H9 (cell line): ENCODE results near the gene ABCA4. TPM values are rescaled to one million over a fixed set of nuclear protein-coding genes. Genes with fewer than 3 reads are reported as not detected.

Experiments
- DNase-seq: peaks from one replicate; pipeline ENCODE4 v3.0.0-alpha.2; 2017
- H2AFZ ChIP-seq: one replicate; pipeline ENCODE4 v1.6.1; 2013; ENCODE audit warnings: mild to moderate bottlenecking, low read length, control low read depth, moderate library complexity
- H2AK5ac ChIP-seq: 2 replicates; pipeline ENCODE4 v1.6.1; 2013; ENCODE audit warnings: low read length, control low read depth, mixed read lengths; ENCODE audit not compliant: insufficient read length
- H2BK120ac ChIP-seq: one replicate; pipeline ENCODE4 v1.6.1; 2013; ENCODE audit warnings: low read depth, mild to moderate bottlenecking, low read length, control low read depth, inconsistent platforms; ENCODE audit not compliant: poor library complexity, severe bottlenecking
- H2BK12ac ChIP-seq: 2 replicates; pipeline ENCODE4 v1.6.1; 2013; ENCODE audit warnings: low read length, control low read depth, mixed read lengths, low read depth; ENCODE audit not compliant: insufficient read length
- H2BK15ac ChIP-seq: 2 replicates; pipeline ENCODE4 v1.6.1; 2013; ENCODE audit warnings: low read depth, low read length, control low read depth
- H2BK20ac ChIP-seq: one replicate; pipeline ENCODE4 v1.6.1; 2013; ENCODE audit warnings: low read depth, mild to moderate bottlenecking, low read length, control low read depth, inconsistent platforms; ENCODE audit not compliant: poor library complexity, severe bottlenecking
- H2BK5ac ChIP-seq: 2 replicates; pipeline ENCODE4 v1.6.1; 2013; ENCODE audit warnings: low read length, control low read depth, mixed read lengths; ENCODE audit not compliant: insufficient read length
- H3K14ac ChIP-seq: 2 replicates; pipeline ENCODE4 v1.6.1; 2013; ENCODE audit warnings: low read length, control low read depth; ENCODE audit not compliant: insufficient read depth
- H3K18ac ChIP-seq: 2 replicates; pipeline ENCODE4 v1.6.1; 2013; ENCODE audit warnings: low read depth, mild to moderate bottlenecking, mixed read lengths, low read length, control low read depth; ENCODE audit not compliant: insufficient read length
- H3K23ac ChIP-seq: 2 replicates; pipeline ENCODE4 v1.6.1; 2013; ENCODE audit warnings: low read length, control low read depth, mixed read lengths, low read depth; ENCODE audit not compliant: insufficient read length
- H3K23me2 ChIP-seq: 2 replicates; pipeline ENCODE4 v1.6.1; 2013; ENCODE audit warnings: low read depth, mild to moderate bottlenecking, mixed read lengths, low read length, control low read depth; ENCODE audit not compliant: insufficient read length, poor library complexity, severe bottlenecking
- H3K27ac ChIP-seq: 2 replicates; pipeline ENCODE4 v1.5.1; 2013; ENCODE audit warnings: low read length, control low read depth, mixed read lengths, low read depth; ENCODE audit not compliant: insufficient read length
- H3K27me3 ChIP-seq: 2 replicates; pipeline ENCODE4 v1.6.1; 2013; ENCODE audit warnings: low read length, control low read depth, inconsistent platforms; ENCODE audit not compliant: insufficient read depth
- H3K4ac ChIP-seq: 2 replicates; pipeline ENCODE4 v1.6.1; 2013; ENCODE audit warnings: low read depth, mild to moderate bottlenecking, control low read depth, inconsistent platforms, low read length, moderate library complexity
- H3K4me1 ChIP-seq: 2 replicates; pipeline ENCODE4 v1.6.1; 2013; ENCODE audit warnings: low read length, control low read depth, inconsistent platforms; ENCODE audit not compliant: insufficient read depth
- H3K4me2 ChIP-seq: 2 replicates; pipeline ENCODE4 v1.6.1; 2013; ENCODE audit warnings: low read length, control low read depth, mixed read lengths; ENCODE audit not compliant: insufficient read length, insufficient read depth
- H3K56ac ChIP-seq: 2 replicates; pipeline ENCODE4 v1.6.1; 2013; ENCODE audit warnings: low read depth, mild to moderate bottlenecking, mixed read lengths, low read length, control low read depth; ENCODE audit not compliant: insufficient read length
- H3K79me1 ChIP-seq: 2 replicates; pipeline ENCODE4 v1.6.1; 2013; ENCODE audit warnings: low read depth, mild to moderate bottlenecking, moderate library complexity, low read length, control low read depth, inconsistent platforms; ENCODE audit not compliant: insufficient read depth, poor library complexity, severe bottlenecking
- H3K79me2 ChIP-seq: 2 replicates; pipeline ENCODE4 v1.6.1; 2013; ENCODE audit warnings: low read length, control low read depth, inconsistent platforms; ENCODE audit not compliant: insufficient read depth
- H3K9ac ChIP-seq: 2 replicates; pipeline ENCODE4 v1.6.1; 2013; ENCODE audit warnings: low read length, control low read depth, mixed read lengths; ENCODE audit not compliant: insufficient read length; ENCODE audit errors: extremely low read depth
- H3K9me3 ChIP-seq: one replicate; pipeline ENCODE4 v1.6.1; 2013; ENCODE audit warnings: low read depth, low read length, inconsistent platforms; ENCODE audit not compliant: control insufficient read depth
- H3T11ph ChIP-seq: one replicate; pipeline ENCODE4 v1.6.1; 2013; ENCODE audit warnings: mild to moderate bottlenecking, low read length, control low read depth, inconsistent platforms
- H4K20me1 ChIP-seq: one replicate; pipeline ENCODE4 v1.6.1; 2013; ENCODE audit not compliant: control insufficient read depth, insufficient read length, insufficient read depth
- H4K5ac ChIP-seq: 2 replicates; pipeline ENCODE4 v1.6.1; 2013; ENCODE audit warnings: low read depth, mild to moderate bottlenecking, mixed read lengths, low read length, control low read depth; ENCODE audit not compliant: insufficient read length
- H4K8ac ChIP-seq: replicated peaks from 2 replicates; pipeline ENCODE4 v1.6.1; 2013; ENCODE audit warnings: low read length, control low read depth, mixed read lengths, low read depth; ENCODE audit not compliant: insufficient read length
- H4K91ac ChIP-seq: 2 replicates; pipeline ENCODE4 v1.6.1; 2013; ENCODE audit warnings: low read depth, mild to moderate bottlenecking, moderate library complexity, mixed read lengths, low read length, control low read depth; ENCODE audit not compliant: insufficient read length
- H3K27ac Mint-ChIP-seq, 3 experiments: 2 replicates in 2 of 3; 3 replicates in 1 of 3; pipeline ENCODE4 v1.8.0; 2020 to 2021; ENCODE audit warnings: mixed read lengths in 3 of 3, mild to moderate bottlenecking in 1 of 3, moderate library complexity in 1 of 3
- H3K27me3 Mint-ChIP-seq: 2 replicates; pipeline ENCODE4 v1.8.0; 2021; ENCODE audit warnings: low read depth, mild to moderate bottlenecking, moderate library complexity, mixed read lengths
- H3K36me3 Mint-ChIP-seq, 3 experiments: 2 replicates in 2 of 3; 3 replicates in 1 of 3; pipeline ENCODE4 v1.8.0; 2020 to 2021; ENCODE audit warnings: low read depth in 3 of 3, mixed read lengths in 3 of 3; ENCODE audit not compliant: insufficient read depth in 1 of 3
- H3K4me1 Mint-ChIP-seq, 2 experiments: 2 replicates each; pipeline ENCODE4 v1.8.0; 2020; ENCODE audit warnings: mixed read lengths in 2 of 2
- H3K4me3 Mint-ChIP-seq, 2 experiments: 2 replicates in 1 of 2; 3 replicates in 1 of 2; pipeline ENCODE4 v1.8.0; 2020 to 2021; ENCODE audit warnings: mild to moderate bottlenecking in 2 of 2, mixed read lengths in 2 of 2, moderate library complexity in 1 of 2
- H3K9me3 Mint-ChIP-seq, 2 experiments: 2 replicates in 1 of 2; 3 replicates in 1 of 2; pipeline ENCODE4 v1.8.0; 2020; ENCODE audit warnings: mild to moderate bottlenecking in 2 of 2, mixed read lengths in 2 of 2, moderate library complexity in 1 of 2
- CTCF ChIP-seq: fragments of 200-600 bp; sonication (generic); conservative IDR thresholded peaks from 3 replicates; pipeline ENCODE4 v1.8.0; 2021; ENCODE audit warnings: antibody characterized with exemption, mild to moderate bottlenecking
- WGBS: extraction: QIAGEN DNeasy Blood & Tissue Kit; methylation state at CpG from one replicate; pipeline ENCODE4 v1.1.7; 2013; ENCODE audit warnings: missing lambda C conversion rate, low lambda C conversion rate, mixed read lengths; ENCODE audit not compliant: insufficient read length; ENCODE audit errors: extremely low coverage; 5-methylcytosine and 5-hydroxymethylcytosine counted together
- total RNA-seq: library from RNA; stranded (reverse); gene quantifications from 2 replicates; pipeline ENCODE4 v1.2.1, GENCODE V29; 2021

The ABCA4 gene
- total RNA-seq, 1 experiment from 2014 or later, result not detected

DNA sequence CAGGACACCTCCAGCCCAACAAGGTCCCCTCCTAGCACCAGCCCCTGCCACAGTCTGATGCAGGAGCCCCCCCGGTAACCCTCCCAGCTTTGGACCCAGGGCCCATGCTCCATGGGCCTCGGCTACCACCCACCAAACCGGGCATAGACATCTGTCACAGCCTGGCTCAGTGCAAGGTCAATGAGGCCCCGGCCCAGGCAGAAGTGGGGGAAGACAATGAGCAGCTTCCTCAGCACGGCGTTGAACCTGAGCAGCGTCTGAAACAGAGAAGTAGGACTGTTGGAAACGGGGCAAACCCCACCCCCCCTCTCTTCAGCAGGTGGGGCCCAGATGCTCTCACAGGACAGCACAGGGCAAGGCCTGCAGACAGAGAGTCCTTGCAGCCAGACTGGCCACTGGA, 109.8 kb downstream of the ABCA4 start:
- Histone ChIP-seq H2BK20ac (no peak overlapping the region), H3K18ac (no peak overlapping the region), H3K79me1 (no peaks in the 10 kb centered on the region), H2BK12ac (no peak overlapping the region), H3K9me3 (no peaks in the 10 kb centered on the region), H3K23ac (no peak overlapping the region), H4K20me1 (no peaks in the 10 kb centered on the region), H3T11ph (no peak overlapping the region), H3K4me2 (no peak overlapping the region), H4K8ac (no peak overlapping the region), H2BK120ac (no peak overlapping the region), H2BK5ac (no peak overlapping the region), H2AFZ (no peak overlapping the region), H3K27me3 (no peaks in the 10 kb centered on the region), H3K4ac (no peak overlapping the region), H3K4me1 (peaks cover 16% of the 10 kb centered on the region; the same call in 1 of the 2 replicates), H3K23me2 (no peaks in the 10 kb centered on the region), H3K14ac (no peak overlapping the region), H2BK15ac (no peak overlapping the region), H3K27ac (no peak overlapping the region), H2AK5ac (no peak overlapping the region), H4K5ac (no peak overlapping the region), H3K56ac (no peak overlapping the region), H3K9ac (no peak overlapping the region), H3K79me2 (no peaks in the 10 kb centered on the region), H4K91ac (no peak overlapping the region)
- H3K9me3 Mint-ChIP-seq, result no peaks in the 10 kb centered on the region
- DNase-seq, result no peak
- no peaks in the 10 kb centered on the region for H3K36me3 Mint-ChIP-seq
- H3K4me3 Mint-ChIP-seq, result no peak overlapping the region
- TF ChIP-seq CTCF, result no peak
- H3K4me1 Mint-ChIP-seq, result peaks cover 28 to 33% of the 10 kb centered on the region in 2 experiments
- H3K27me3 Mint-ChIP-seq, result peaks cover 34% of the 10 kb centered on the region
- no CpG with 5 or more reads among the region's 8 CpGs for WGBS
- no peak overlapping the region for H3K27ac Mint-ChIP-seq
